Thyroid gland (tissue), 4 donors: Measurements from ENCODE around the gene SLCO1B1. TPM values are rescaled to one million over a fixed set of nuclear protein-coding genes. Genes with fewer than 3 reads are reported as not detected.
A peak's percentile ranks its signal among the peaks of the same experiment; 100 is the strongest.

Experiments
- DNase-seq, 2 donors: peaks; one replicate each; pipeline ENCODE4 v3.0.0-alpha.2; 2019
- H3K27ac ChIP-seq, 3 donors: fragments of 200-600 bp; sonication (generic); 1 replicate in 2 of 3; 2 replicates in 1 of 3; pipeline ENCODE4 v1.5.1; 2016 to 2019; ENCODE audit warnings: mild to moderate bottlenecking in 1 of 3, moderate library complexity in 1 of 3
- H3K27me3 ChIP-seq: fragments of 200-600 bp; sonication (generic); one replicate; pipeline ENCODE4 v1.5.1; 2019
- H3K36me3 ChIP-seq, 2 donors: fragments of 200-600 bp; sonication (generic); one replicate each; pipeline ENCODE4 v1.5.1; 2016 to 2019
- H3K4me1 ChIP-seq, 2 donors: fragments of 200-600 bp; sonication (generic); one replicate each; pipeline ENCODE4 v1.5.1; 2017 to 2019
- H3K4me3 ChIP-seq, 3 donors: fragments of 200-600 bp; sonication (generic); replicated peaks in 1 of 3; 1 replicate in 2 of 3; 2 replicates in 1 of 3; pipeline ENCODE4 v1.5.1; 2016; ENCODE audit warnings: mild to moderate bottlenecking in 1 of 3
- H3K9me3 ChIP-seq: fragments of 200-600 bp; sonication (generic); one replicate; pipeline ENCODE4 v1.5.1; 2017
- CTCF ChIP-seq, 6 experiments: fragments of 200-600 bp in 3 of 6; fragments of 450-650 bp in 3 of 6; sonication (generic) in 3 of 6; IDR thresholded peaks; one replicate each; pipeline ENCODE4 v1.5.1; 2016 to 2019; ENCODE audit warnings: antibody characterized with exemption in 6 of 6, mild to moderate bottlenecking in 2 of 6, inconsistent platforms in 1 of 6, moderate library complexity in 1 of 6
- POLR2A ChIP-seq, 2 donors: fragments of 450-650 bp; IDR thresholded peaks; one replicate each; pipeline ENCODE4 v1.6.1; 2017; ENCODE audit warnings: antibody characterized with exemption in 2 of 2, mild to moderate bottlenecking in 2 of 2, moderate library complexity in 1 of 2
- WGBS, 2 donors: methylation state at CpG; one replicate each; pipeline ENCODE4 v1.1.5; 2017; 5-methylcytosine and 5-hydroxymethylcytosine counted together
- intact Hi-C: fragments of 100-400 bp; cut with DNase I; formaldehyde crosslinking; loops from one replicate; pipeline ENCODE4 v1.15.1; 2023
- total RNA-seq, 4 donors: library from RNA; depleted of rRNA; stranded (reverse); fragments of >200 nt; gene quantifications; one replicate each; pipeline ENCODE4 v1.2.3, GENCODE V29; 2016

The SLCO1B1 gene
- total RNA-seq, 4 donors from 2014 or later, result not detected

- TF ChIP-seq CTCF (IDR thresholded peaks at IDR 0.05), result no peak
- Histone ChIP-seq H3K36me3 (no peaks in the 10 kb centered on the region), H3K4me1 (no peaks in the 10 kb centered on the region), H3K27ac (no peak overlapping the region), H3K4me3 (no peak overlapping the region), H3K27me3 (no peaks in the 10 kb centered on the region), H3K9me3 (no peaks in the 10 kb centered on the region)
- intact Hi-C loops, result no loop called here
- no peak for DNase-seq
Measured at GRCh38 chr12:21264232-21264631, 133.2 kb downstream of the SLCO1B1 start.

GRCh38 chr12:21265932-21266331 lies 134.9 kb downstream of the SLCO1B1 start:
- no peaks in the 10 kb centered on the region for H3K4me1 ChIP-seq
- H3K27ac ChIP-seq, result no peak overlapping the region
- H3K36me3 ChIP-seq, result no peaks in the 10 kb centered on the region
- no peaks in the 10 kb centered on the region for H3K9me3 ChIP-seq
- intact Hi-C loops, result no loop called here
- 48 to 59% methylated on average over 4 of the region's 4 CpGs for WGBS, 2 donors
- DNase-seq, result no peak
- H3K4me3 ChIP-seq, result no peak overlapping the region
- TF ChIP-seq CTCF (IDR thresholded peaks at IDR 0.05) (no peak), POLR2A (IDR thresholded peaks at IDR 0.05) (no peak)
- no peaks in the 10 kb centered on the region for H3K27me3 ChIP-seq

GRCh38 chr12:21276826-21277225 lies 145.8 kb downstream of the SLCO1B1 start:
- Histone ChIP-seq H3K4me3 (no peak overlapping the region), H3K27me3 (no peaks in the 10 kb centered on the region), H3K4me1 (no peaks in the 10 kb centered on the region), H3K9me3 (no peaks in the 10 kb centered on the region), H3K27ac (no peak overlapping the region), H3K36me3 (no peaks in the 10 kb centered on the region)
- TF ChIP-seq POLR2A (IDR thresholded peaks at IDR 0.05), result no peak
- 16 to 43% methylated on average over 2 of the region's 2 CpGs for WGBS, 2 donors
- intact Hi-C loops, result no loop called here
- peak; percentile 3 to 54 for DNase-seq

Other genes starting within 250 kb of the SLCO1B1 start
- gene SLCO1A2, start 203.7 kb downstream of the SLCO1B1 start, total RNA-seq, result 1 to 10 TPM in 1 of 4 donors, under 1 TPM in 2, not detected in 1; 0.22 to 1.0 (median 0.54) TPM
- gene IAPP, start 241.7 kb downstream of the SLCO1B1 start, total RNA-seq, result not detected